Loucy (cell line): Measurements from ENCODE around the gene SH3BP1.

Experiments
- H2AFZ ChIP-seq: fragments of 200-600 bp; sonication (generic); 2 replicates; pipeline ENCODE4 v1.6.0; 2016; ENCODE audit warnings: antibody characterized with exemption, mild to moderate bottlenecking, low read length, moderate library complexity
- H3F3A ChIP-seq: fragments of 200-600 bp; 2 replicates; pipeline ENCODE4 v1.6.0; 2016; ENCODE audit warnings: antibody characterized with exemption, low read depth, mild to moderate bottlenecking
- H3K27me3 ChIP-seq: fragments of 200-600 bp; sonication (generic); 2 replicates; pipeline ENCODE4 v1.6.1; 2014; ENCODE audit warnings: low read length, mild to moderate bottlenecking; ENCODE audit not compliant: insufficient read depth, poor library complexity, severe bottlenecking
- H3K36me3 ChIP-seq: fragments of 200-600 bp; sonication (generic); 2 replicates; pipeline ENCODE4 v1.6.1; 2016; ENCODE audit warnings: low read length; ENCODE audit not compliant: insufficient read depth
- H3K4me1 ChIP-seq: fragments of 200-600 bp; sonication (generic); 2 replicates; pipeline ENCODE4 v1.5.1; 2014; ENCODE audit warnings: low read length, mild to moderate bottlenecking; ENCODE audit not compliant: insufficient read depth, poor library complexity, severe bottlenecking
- H3K4me2 ChIP-seq: fragments of 200-600 bp; sonication (generic); 2 replicates; pipeline ENCODE4 v1.6.0; 2014; ENCODE audit warnings: antibody characterized with exemption, low read length, low read depth, mild to moderate bottlenecking; ENCODE audit not compliant: poor library complexity, severe bottlenecking
- H3K4me3 ChIP-seq: fragments of 200-600 bp; sonication (generic); 2 replicates; pipeline ENCODE4 v1.5.1; 2014; ENCODE audit warnings: low read length, mild to moderate bottlenecking, mixed read lengths; ENCODE audit not compliant: poor library complexity, severe bottlenecking
- H3K79me2 ChIP-seq: fragments of 200-600 bp; sonication (generic); 2 replicates; pipeline ENCODE4 v1.6.1; 2014; ENCODE audit warnings: low read length; ENCODE audit not compliant: insufficient read depth
- H3K9ac ChIP-seq: fragments of 200-600 bp; sonication (generic); 2 replicates; pipeline ENCODE4 v1.6.0; 2014; ENCODE audit warnings: mild to moderate bottlenecking, low read depth, low read length, moderate library complexity; ENCODE audit not compliant: poor library complexity, severe bottlenecking
- H3K9me2 ChIP-seq: fragments of 200-600 bp; sonication (generic); replicated peaks from 2 replicates; pipeline ENCODE4 v1.6.1; 2016; ENCODE audit warnings: low read depth, low read length, mixed read lengths
- H3K9me3 ChIP-seq: fragments of 200-600 bp; sonication (generic); 2 replicates; pipeline ENCODE4 v1.6.1; 2014; ENCODE audit warnings: mild to moderate bottlenecking, antibody characterized with exemption, low read length, low read depth; ENCODE audit not compliant: insufficient read depth
- H4K20me1 ChIP-seq: fragments of 200-600 bp; sonication (generic); 2 replicates; pipeline ENCODE4 v1.6.0; 2014; ENCODE audit warnings: antibody characterized with exemption, low read length, mild to moderate bottlenecking; ENCODE audit not compliant: insufficient read depth, poor library complexity, severe bottlenecking
- CTCF ChIP-seq: fragments of 200-600 bp; sonication (generic); conservative IDR thresholded peaks from 2 replicates; pipeline ENCODE4 v1.5.1; 2014; ENCODE audit warnings: mild to moderate bottlenecking, antibody characterized with exemption, low read length
- EZH2phosphoT487 ChIP-seq: fragments of 200-600 bp; IDR thresholded peaks from 2 replicates; pipeline ENCODE4 v1.6.1; 2018; ENCODE audit warnings: antibody characterized with exemption, mild to moderate bottlenecking, moderate library complexity, borderline replicate concordance

SH3BP1 gene

GRCh38 chr22:37610480-37611129 lies 28.9 kb upstream of the SH3BP1 start:
- Histone ChIP-seq H3K9me2 (no peaks in the 10 kb centered on the region), H3K4me2 (peak overlapping the region; percentile 87), H3K9ac (peak overlapping the region; percentile 95), H3F3A (no peaks in the 10 kb centered on the region), H3K79me2 (peaks cover 35% of the 10 kb centered on the region), H3K27me3 (no peaks in the 10 kb centered on the region), H3K36me3 (peaks cover 4% of the 10 kb centered on the region; the same call in 1 of the 2 replicates), H2AFZ (no peak overlapping the region), H3K4me1 (peaks cover 25% of the 10 kb centered on the region), H3K9me3 (no peaks in the 10 kb centered on the region), H3K4me3 (peak overlapping the region; percentile 94), H4K20me1 (peaks cover 17% of the 10 kb centered on the region)
- TF ChIP-seq EZH2phosphoT487 (no peak), CTCF (no peak)

- Histone ChIP-seq H3K36me3 (peaks cover 7% of the 10 kb centered on the region; the same call in 1 of the 2 replicates), H3K4me1 (peaks cover 23% of the 10 kb centered on the region), H3K9ac (peak overlapping the region; percentile 21), H3K4me2 (peak overlapping the region; percentile 87), H2AFZ (no peak overlapping the region), H3K9me3 (no peaks in the 10 kb centered on the region), H4K20me1 (peaks cover 17% of the 10 kb centered on the region), H3K9me2 (no peaks in the 10 kb centered on the region), H3F3A (no peaks in the 10 kb centered on the region), H3K4me3 (peak overlapping the region; percentile 94), H3K79me2 (peaks cover 35% of the 10 kb centered on the region), H3K27me3 (no peaks in the 10 kb centered on the region)
- TF ChIP-seq EZH2phosphoT487: no peak
- no peak for TF ChIP-seq CTCF
Measured at GRCh38 chr22:37611207-37611606, 28.3 kb upstream of the SH3BP1 start.

GRCh38 chr22:37616201-37617083 lies 23.0 kb upstream of the SH3BP1 start:
- H3K9me3 ChIP-seq: no peaks in the 10 kb centered on the region
- H3F3A ChIP-seq: no peaks in the 10 kb centered on the region
- H3K9ac ChIP-seq: no peak overlapping the region
- H3K4me3 ChIP-seq: no peak overlapping the region
- TF ChIP-seq CTCF: no peak
- no peak for TF ChIP-seq EZH2phosphoT487
- H3K4me1 ChIP-seq: peaks cover 2% of the 10 kb centered on the region
- no peak overlapping the region for H3K4me2 ChIP-seq
- H4K20me1 ChIP-seq: no peaks in the 10 kb centered on the region
- no peak overlapping the region for H2AFZ ChIP-seq
- peaks cover 35% of the 10 kb centered on the region; the same call in 1 of the 2 replicates for H3K36me3 ChIP-seq
- H3K79me2 ChIP-seq: peaks cover 10% of the 10 kb centered on the region
- H3K9me2 ChIP-seq: no peaks in the 10 kb centered on the region
- H3K27me3 ChIP-seq: no peaks in the 10 kb centered on the region
